Measurements from ENCODE around the gene FGFR1OP2. TPM values are rescaled to one million over a fixed set of nuclear protein-coding genes. Genes with fewer than 3 reads are reported as not detected.
"Not testable (repeated sequence)": the region's sequence is repeated elsewhere in the genome, so short reads cannot be mapped to it uniquely, and the experiment has no call there.

FGFR1OP2 gene
- total RNA-seq, 1 donor from 2014 or later: 33.9 TPM

GRCh38 chr12:26948309-26948708 lies 10.0 kb downstream of the FGFR1OP2 start:
- no peak for TF ChIP-seq CTCF (IDR thresholded peaks at IDR 0.05; ENCODE audit: borderline replicate concordance)
- H3K27me3 ChIP-seq (ENCODE audit: low read depth): no peaks in the 10 kb centered on the region
- H3K4me1 ChIP-seq: peaks cover 10% of the 10 kb centered on the region
- peaks cover 37% of the 10 kb centered on the region for H3K9me3 ChIP-seq (replicated peaks)
- intact Hi-C loops (cut with micrococcal nuclease): no loop called here
- H3K4me3 ChIP-seq: no peak overlapping the region
- no peaks in the 10 kb centered on the region for H3K36me3 ChIP-seq
- DNase-seq: no peak
- no peak overlapping the region for H3K27ac ChIP-seq (replicated peaks)

- no peak overlapping the region for H3K4me3 ChIP-seq
- peaks cover 21% of the 10 kb centered on the region for H3K36me3 ChIP-seq
- TF ChIP-seq CTCF (IDR thresholded peaks at IDR 0.05; ENCODE audit: borderline replicate concordance): no peak
- peaks cover 25% of the 10 kb centered on the region for H3K4me1 ChIP-seq
- no peak for DNase-seq
- no peaks in the 10 kb centered on the region for H3K27me3 ChIP-seq (ENCODE audit: low read depth)
- intact Hi-C loops (cut with micrococcal nuclease): no loop called here
- H3K9me3 ChIP-seq (replicated peaks): peaks cover 8% of the 10 kb centered on the region
- no peak overlapping the region for H3K27ac ChIP-seq (replicated peaks)
Observed at GRCh38 chr12:26953447-26953846, 15.2 kb downstream of the FGFR1OP2 start.

- intact Hi-C loops (cut with micrococcal nuclease): no loop called here
- TF ChIP-seq CTCF (IDR thresholded peaks at IDR 0.05; ENCODE audit: borderline replicate concordance): no peak
- Histone ChIP-seq H3K9me3 (replicated peaks) (peaks cover 2% of the 10 kb centered on the region), H3K27ac (replicated peaks) (no peak overlapping the region), H3K36me3 (peaks cover 27% of the 10 kb centered on the region), H3K4me3 (no peak overlapping the region), H3K4me1 (peaks cover 25% of the 10 kb centered on the region), H3K27me3 (ENCODE audit: low read depth) (no peaks in the 10 kb centered on the region)
- no peak for DNase-seq
Observed at GRCh38 chr12:26954027-26954426, 15.8 kb downstream of the FGFR1OP2 start.

GRCh38 chr12:26961391-26961790 lies 23.1 kb downstream of the FGFR1OP2 start:
- H3K9me3 ChIP-seq (replicated peaks); H3K4me3 ChIP-seq; DNase-seq; H3K27ac ChIP-seq (replicated peaks); intact Hi-C loops (cut with micrococcal nuclease); H3K4me1 ChIP-seq; H3K27me3 ChIP-seq (ENCODE audit: low read depth): not testable (repeated sequence)
- H3K36me3 ChIP-seq: peaks cover 61% of the 10 kb centered on the region

GRCh38 chr12:26961803-26962202 lies 23.5 kb downstream of the FGFR1OP2 start:
- DNase-seq: no peak
- Histone ChIP-seq H3K4me3 (no peak overlapping the region), H3K4me1 (peaks cover 6% of the 10 kb centered on the region), H3K9me3 (replicated peaks) (no peaks in the 10 kb centered on the region), H3K36me3 (peaks cover 60% of the 10 kb centered on the region), H3K27me3 (ENCODE audit: low read depth) (no peaks in the 10 kb centered on the region), H3K27ac (replicated peaks) (no peak overlapping the region)
- intact Hi-C loops (cut with micrococcal nuclease): no loop called here
- TF ChIP-seq CTCF (IDR thresholded peaks at IDR 0.05; ENCODE audit: borderline replicate concordance): no peak

- Histone ChIP-seq H3K4me1 (peaks cover 6% of the 10 kb centered on the region), H3K27me3 (ENCODE audit: low read depth) (no peaks in the 10 kb centered on the region), H3K9me3 (replicated peaks) (no peaks in the 10 kb centered on the region), H3K27ac (replicated peaks) (no peak overlapping the region), H3K4me3 (no peak overlapping the region), H3K36me3 (peaks cover 56% of the 10 kb centered on the region)
- TF ChIP-seq CTCF (IDR thresholded peaks at IDR 0.05; ENCODE audit: borderline replicate concordance): no peak
- no peak for DNase-seq
- intact Hi-C loops (cut with micrococcal nuclease): no loop called here
Observed at GRCh38 chr12:26963413-26963812, 25.1 kb downstream of the FGFR1OP2 start.

Data from left ventricle myocardium inferior (tissue), 1 donor.